NCI-H2107 (cell line): ENCODE measurements around the gene MPG.
"Not testable (repeated sequence)": the region's sequence is repeated elsewhere in the genome, so short reads cannot be mapped to it uniquely, and the experiment has no call there.

Experiments
- DNase-seq: peaks from one replicate; lab custom pipeline; 2025; lab: John Stamatoyannopoulos, UW

Gene MPG

GRCh38 chr16:112153-112840 lies 34.3 kb downstream of the MPG start:
- DNase-seq, result no peak

GRCh38 chr16:114327-114726 lies 36.3 kb downstream of the MPG start:
- no peak for DNase-seq

- no peak for DNase-seq
These were observed 38.0 kb downstream of the MPG start for GRCh38 chr16:116015-116414.

GRCh38 chr16:117379-118365 lies 39.6 kb downstream of the MPG start:
- DNase-seq, result no peak

- DNase-seq, result no peak
These were observed 40.8 kb downstream of the MPG start for GRCh38 chr16:118857-119256.

- no peak for DNase-seq
These were observed 41.3 kb downstream of the MPG start for GRCh38 chr16:119295-119694.

- DNase-seq, result no peak
These were observed 41.9 kb downstream of the MPG start for GRCh38 chr16:119835-120491.

- DNase-seq, result no peak
These were observed 42.7 kb downstream of the MPG start for GRCh38 chr16:120756-121155.

- no peak for DNase-seq
These were observed 44.3 kb downstream of the MPG start for GRCh38 chr16:122361-122760.

GRCh38 chr16:123558-124350 lies 45.7 kb downstream of the MPG start:
- DNase-seq, result not testable (repeated sequence)

- no peak for DNase-seq
These were observed 47.0 kb downstream of the MPG start for GRCh38 chr16:125011-125410.

GRCh38 chr16:129075-129474 lies 51.0 kb downstream of the MPG start:
- DNase-seq, result no peak

GRCh38 chr16:130533-131173 lies 52.6 kb downstream of the MPG start:
- no peak for DNase-seq

GRCh38 chr16:132120-132519 lies 54.1 kb downstream of the MPG start:
- DNase-seq, result no peak

- DNase-seq, result no peak
These were observed 55.7 kb downstream of the MPG start for GRCh38 chr16:133716-134115.
